Germinal center (tissue), 1 donor: ENCODE data around the gene OR2T10.
A peak's percentile ranks its signal among the peaks of the same experiment; 100 is the strongest.
"Not testable (repeated sequence)": the region's sequence is repeated elsewhere in the genome, so short reads cannot be mapped to it uniquely, and the experiment has no call there.

Experiments
- DNase-seq: peaks from one replicate; pipeline ENCODE4 v3.0.0; 2012; ENCODE audit warnings: mixed read lengths, low spot score

Gene OR2T10

GRCh38 chr1:248597589-248597988 is at the start of gene OR2T10:
TSS of gene OR2T10 (minus strand) at chr1:248597700. CDS start at chr1:248593768, 3,932 bp downstream.
- no peak for DNase-seq

- not testable (repeated sequence) for DNase-seq
Measured at GRCh38 chr1:248645178-248645577, 47.7 kb upstream of the OR2T10 start, which contains the start of gene OR2T35. TSS of gene OR2T35 (minus strand) at chr1:248645278. CDS start at chr1:248639258, 6,020 bp downstream.

GRCh38 chr1:248642971-248643651 is 45.6 kb upstream of the OR2T10 start:
- not testable (repeated sequence) for DNase-seq

- DNase-seq, result not testable (repeated sequence)
Measured at GRCh38 chr1:248641583-248641982, 44.1 kb upstream of the OR2T10 start.

GRCh38 chr1:248640906-248641305 is 43.4 kb upstream of the OR2T10 start:
- DNase-seq, result not testable (repeated sequence)

GRCh38 chr1:248639652-248640051 is 42.2 kb upstream of the OR2T10 start:
- not testable (repeated sequence) for DNase-seq

- not testable (repeated sequence) for DNase-seq
Measured at GRCh38 chr1:248636612-248637011, 39.1 kb upstream of the OR2T10 start.

GRCh38 chr1:248634991-248635390 is 37.5 kb upstream of the OR2T10 start, which contains the start of gene OR2T11:
TSS of gene OR2T11 (minus strand) at chr1:248635091. CDS start at chr1:248627128, 7,963 bp downstream.
- DNase-seq, result not testable (repeated sequence)

- no peak for DNase-seq
Measured at GRCh38 chr1:248631354-248632008, 34.0 kb upstream of the OR2T10 start.

- DNase-seq, result no peak
Measured at GRCh38 chr1:248630551-248630950, 33.1 kb upstream of the OR2T10 start.

GRCh38 chr1:248627971-248628844 is 30.7 kb upstream of the OR2T10 start:
- DNase-seq, result no peak

- DNase-seq, result no peak
Measured at GRCh38 chr1:248625971-248626370, 28.5 kb upstream of the OR2T10 start.

- no peak for DNase-seq
Measured at GRCh38 chr1:248625166-248625565, 27.7 kb upstream of the OR2T10 start.

- DNase-seq, result peak; percentile 63
Measured at GRCh38 chr1:248622570-248623001, 25.1 kb upstream of the OR2T10 start.

GRCh38 chr1:248621770-248622169 is 24.3 kb upstream of the OR2T10 start:
- no peak for DNase-seq

- peak; percentile 18 for DNase-seq
Measured at GRCh38 chr1:248618878-248619277, 21.4 kb upstream of the OR2T10 start.

GRCh38 chr1:248618119-248618518 is 20.6 kb upstream of the OR2T10 start:
- DNase-seq, result no peak

- no peak for DNase-seq
Measured at GRCh38 chr1:248613742-248614141, 16.2 kb upstream of the OR2T10 start.

- no peak for DNase-seq
Measured at GRCh38 chr1:248611883-248612414, 14.4 kb upstream of the OR2T10 start.

GRCh38 chr1:248610301-248610700 is 12.8 kb upstream of the OR2T10 start:
- no peak for DNase-seq

- DNase-seq, result no peak
Measured at GRCh38 chr1:248599396-248599795, 1.9 kb upstream of the OR2T10 start.

- DNase-seq, result no peak
Measured at GRCh38 chr1:248596615-248597014, 885 bp downstream of the OR2T10 start.
